Inflammatory macrophage treated with lipopolysaccharide for 1 hour (primary cell): ENCODE results near the gene TYMP.

ENCODE experiments used
- DNase-seq, 2 donors: peaks; one replicate each; pipeline ENCODE4 v3.0.0-alpha.2; 2020 to 2022

TYMP gene

GRCh38 chr22:50562523-50563412, 33.0 kb upstream of the TYMP start, which contains the start of gene SYCE3:
Gene SYCE3, minus strand, starts transcription at chr22:50562919. Its CDS starts 6,514 bp downstream, at chr22:50556405.
- peak; percentile 92 to 99 for DNase-seq

GRCh38 chr22:50561401-50562358, 31.9 kb upstream of the TYMP start:
- DNase-seq, result no peak

DNA sequence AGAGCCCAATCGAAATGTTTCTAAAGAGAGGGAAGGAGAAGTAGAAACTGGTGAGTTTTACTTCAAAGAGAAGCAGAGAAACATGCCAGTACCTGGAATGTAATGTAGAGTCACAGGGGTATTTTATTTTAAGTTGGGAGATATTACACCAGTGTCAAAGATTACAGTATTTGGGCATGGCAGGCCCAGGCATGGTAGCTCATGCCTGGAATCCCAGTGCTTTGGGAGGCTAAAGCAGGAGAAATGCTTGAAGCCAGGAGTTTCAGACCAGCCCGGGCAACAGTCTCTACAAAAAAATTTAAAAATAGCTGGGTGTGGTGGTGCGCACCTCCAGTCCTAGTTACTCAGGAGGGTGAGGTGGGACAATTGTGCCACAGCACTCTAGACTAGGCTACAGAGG, 30.2 kb upstream of the TYMP start:
- DNase-seq, result no peak

- DNase-seq, result no peak
These were observed 26.9 kb upstream of the TYMP start for GRCh38 chr22:50556703-50557102.

DNA sequence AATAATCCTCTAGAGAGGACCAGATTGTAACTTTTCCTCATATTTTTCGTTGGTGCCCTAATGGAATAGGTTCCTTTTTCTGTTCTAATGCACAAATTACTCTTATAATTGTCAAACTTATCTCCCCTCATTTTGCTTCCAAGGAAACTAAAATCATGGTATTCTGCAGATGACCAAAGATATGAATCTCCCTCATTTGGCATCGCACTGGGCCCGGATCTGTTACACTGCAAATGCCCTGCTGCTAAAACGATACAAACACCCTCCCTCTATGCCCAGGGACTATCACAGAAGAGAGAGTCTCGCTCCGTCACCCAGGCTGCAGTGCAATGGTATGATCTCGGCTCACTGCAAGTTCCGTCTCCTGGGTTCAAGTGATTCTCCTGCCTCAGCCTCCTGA, 23.5 kb upstream of the TYMP start:
- DNase-seq, result no peak

DNA sequence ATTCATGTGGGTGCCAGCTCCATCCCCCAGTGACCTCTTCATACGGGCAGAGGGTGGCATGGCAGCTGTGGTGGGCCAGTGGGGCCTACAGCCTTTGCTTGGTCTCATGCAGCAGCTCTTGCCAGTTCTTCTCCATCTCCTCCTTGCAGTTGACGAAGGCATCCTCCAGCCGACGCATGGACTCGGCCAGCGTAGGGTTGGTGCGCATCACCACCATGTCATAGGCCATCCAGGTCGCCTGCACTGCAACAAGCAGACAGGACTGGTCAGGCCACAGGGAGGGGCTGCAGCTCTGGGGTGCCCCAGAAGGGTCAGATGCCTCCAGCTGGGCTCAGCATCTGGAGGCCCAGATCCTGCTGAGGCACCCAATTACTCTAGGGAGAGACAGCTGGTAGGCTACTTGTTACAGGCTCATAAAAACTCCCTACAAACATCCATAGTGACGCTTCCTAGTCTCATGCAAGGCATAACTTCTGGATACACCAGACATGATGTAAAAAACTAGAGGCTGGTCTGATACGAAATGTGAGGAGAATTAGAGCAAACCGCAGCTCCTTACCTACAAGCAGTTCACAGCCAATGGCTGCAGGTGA, 21.4 kb upstream of the TYMP start:
- no peak for DNase-seq

DNA sequence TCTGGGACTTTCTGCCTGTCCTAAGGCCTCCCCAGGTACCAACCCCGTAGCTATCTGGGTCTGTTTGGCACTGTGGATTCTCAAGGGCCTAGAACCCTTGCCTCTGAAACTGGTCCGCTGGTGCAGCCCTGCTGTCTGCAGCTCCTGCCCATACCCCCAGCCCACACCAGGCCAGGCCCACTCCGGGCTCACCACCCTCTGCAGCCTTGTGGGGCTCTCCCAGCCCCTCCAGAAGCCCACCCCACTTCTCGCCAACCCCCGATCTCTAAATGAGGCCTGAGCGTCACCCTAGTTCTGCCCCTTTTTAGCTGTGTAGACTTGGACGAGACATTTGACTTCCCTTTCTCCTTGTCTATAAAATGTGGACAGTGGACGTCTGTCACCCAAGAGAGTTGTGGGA, 20.6 kb upstream of the TYMP start:
- DNase-seq, result no peak

GRCh38 chr22:50548921-50549790, 19.3 kb upstream of the TYMP start:
- DNase-seq, result no peak

GRCh38 chr22:50548040-50548920, 18.5 kb upstream of the TYMP start:
- no peak for DNase-seq

GRCh38 chr22:50547263-50547985, 17.6 kb upstream of the TYMP start:
- DNase-seq, result no peak

DNA sequence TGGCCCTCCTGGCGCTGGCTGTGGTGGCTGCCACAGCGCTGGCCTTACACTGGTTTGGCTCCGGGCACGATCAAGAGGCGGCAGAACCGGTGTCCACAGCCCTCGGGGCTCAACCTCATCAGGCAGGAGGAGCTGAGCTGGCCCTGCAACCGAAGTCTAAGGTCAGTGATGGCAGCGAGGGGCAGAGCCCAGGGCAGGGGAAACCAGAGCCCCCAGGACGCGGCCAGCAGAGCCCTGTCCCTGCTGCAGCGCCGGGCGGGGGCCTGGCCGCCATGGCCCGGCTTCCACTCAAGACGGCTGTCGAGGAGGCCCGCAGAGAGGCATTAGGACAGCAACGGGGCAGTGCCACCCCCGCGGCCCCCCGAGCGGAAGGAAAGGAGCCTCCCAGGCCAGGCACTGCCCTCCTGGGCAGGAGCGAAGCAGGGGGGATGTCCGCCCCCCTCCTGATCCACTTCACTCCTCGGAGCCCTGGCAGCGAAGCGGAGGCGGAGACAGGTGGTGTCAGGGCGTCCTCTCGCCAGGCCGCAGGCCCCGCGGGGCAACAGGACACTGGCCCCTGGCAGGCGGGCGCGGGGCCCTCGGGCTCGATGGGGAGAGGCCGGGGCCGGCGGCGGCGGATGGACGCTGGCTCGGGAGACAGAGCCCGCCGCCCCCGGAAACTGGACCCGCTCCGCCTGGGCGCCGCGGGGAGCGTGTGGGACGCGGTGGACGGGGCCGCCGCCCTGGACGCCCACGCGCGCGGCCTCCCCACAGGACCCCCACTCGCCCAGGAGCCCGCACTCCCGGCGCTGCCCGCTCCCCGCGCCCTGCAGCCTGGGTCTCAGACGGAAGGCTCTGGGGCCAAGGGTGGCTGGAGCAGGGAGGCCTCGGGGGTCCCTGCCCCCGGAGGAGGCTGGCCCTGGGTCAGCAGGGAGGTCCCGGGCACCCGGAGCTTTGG, 16.8 kb upstream of the TYMP start:
- no peak for DNase-seq

DNA sequence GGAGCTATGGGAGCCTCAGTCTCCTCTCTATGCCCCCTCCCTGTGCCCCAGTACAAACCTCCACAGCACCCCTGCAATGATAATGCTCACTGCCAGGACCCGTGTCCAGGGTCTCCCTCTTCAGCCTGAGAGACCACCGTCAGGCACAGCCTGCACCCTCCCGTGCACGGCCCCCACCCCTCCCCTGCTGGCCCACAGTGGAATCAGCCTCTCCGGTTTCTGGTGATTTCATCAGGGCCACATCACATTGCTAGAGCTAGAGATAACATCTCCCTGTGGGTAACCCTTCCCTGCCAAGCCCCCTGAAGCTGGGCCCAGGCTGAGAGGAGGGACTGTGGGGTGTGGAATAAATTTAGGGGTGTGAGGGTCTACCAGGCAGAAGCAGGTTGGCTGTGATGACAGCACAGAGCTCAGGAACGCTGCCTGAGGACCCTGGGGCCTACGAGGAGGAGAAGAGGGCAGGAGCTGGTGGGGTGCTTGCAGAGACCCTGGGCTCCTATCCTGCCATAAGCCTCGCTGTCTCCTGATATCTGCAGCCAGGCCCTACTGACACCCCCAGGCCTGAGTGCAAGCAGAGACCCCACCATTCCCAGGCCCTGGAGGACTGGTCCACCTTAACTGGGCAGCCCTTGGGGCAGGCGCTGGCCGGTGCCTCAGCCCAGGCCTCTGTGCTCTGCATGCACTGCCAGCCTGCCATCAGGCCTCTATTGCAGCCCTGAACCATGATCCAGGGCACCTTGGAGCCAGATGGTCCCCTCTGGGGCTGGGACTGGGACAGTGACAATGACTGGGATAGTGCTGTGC, 15.9 kb upstream of the TYMP start, which contains the start of gene KLHDC7B:
Gene KLHDC7B, plus strand, starts transcription at position 378 of the 804 bp plus-strand sequence. Its CDS starts 345 bp downstream, at position 723.
- DNase-seq, result no peak

GRCh38 chr22:50544746-50545253, 15.0 kb upstream of the TYMP start:
- no peak for DNase-seq

GRCh38 chr22:50544078-50544745, 14.4 kb upstream of the TYMP start:
- peak; percentile 61 to 80 for DNase-seq

- DNase-seq, result peak; percentile 89 to 92
These were observed 12.7 kb upstream of the TYMP start for GRCh38 chr22:50542416-50542927.

DNA sequence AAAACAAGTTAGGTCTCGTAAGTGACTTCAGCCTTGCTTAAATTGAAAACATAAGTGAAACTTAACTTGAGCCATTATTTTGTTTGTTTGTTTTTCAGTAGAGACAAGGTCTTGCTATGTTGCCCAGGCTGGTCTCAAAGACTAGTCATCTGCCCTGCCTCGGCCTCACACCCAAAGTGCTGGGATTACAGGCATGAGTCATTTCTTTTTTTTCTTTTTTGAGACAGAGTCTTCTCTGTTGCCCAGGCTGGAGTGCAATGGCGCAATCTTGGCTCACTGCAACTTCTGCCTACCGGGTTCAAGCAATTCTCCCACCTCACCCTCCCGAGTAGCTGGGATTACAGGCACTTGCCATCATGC, 11.8 kb upstream of the TYMP start:
- peak; percentile 91 to 97 for DNase-seq

DNA sequence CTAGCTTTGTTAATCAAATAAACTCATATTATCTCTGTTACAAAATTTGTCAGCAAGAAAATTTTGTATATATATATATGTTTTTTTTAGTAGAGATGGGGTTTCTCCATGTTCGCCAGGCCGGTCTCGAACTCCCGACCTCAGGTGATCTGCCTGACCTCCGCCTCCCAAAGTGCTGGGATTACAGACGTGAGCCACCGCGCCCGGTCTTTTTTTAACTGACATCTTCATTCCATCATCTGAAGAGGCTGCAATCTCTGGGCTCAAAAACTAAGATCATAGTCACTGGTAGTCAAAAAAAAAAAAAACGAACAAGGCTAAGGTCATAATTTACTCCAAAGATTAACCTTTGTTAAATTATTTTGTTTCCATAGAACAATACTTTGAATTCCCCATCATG, 10.6 kb upstream of the TYMP start:
- no peak for DNase-seq
